Activated CD8-positive, alpha-beta memory T cell treated with anti-CD3 and anti-CD28 coated beads, Interleukin-2, amount 50 U/mL, for 1 hour (primary cell): Measurements from ENCODE around the gene GLYATL3.

Experiments used
- DNase-seq: peaks from one replicate; pipeline ENCODE4 v3.0.0-alpha.2; 2020; ENCODE audit errors: extremely low read depth

GLYATL3 gene

GRCh38 chr6:49548613-49549304 is 49.0 kb downstream of the GLYATL3 start:
- DNase-seq = no peak

GRCh38 chr6:49549691-49550491 is 50.2 kb downstream of the GLYATL3 start:
- no peak for DNase-seq

DNA sequence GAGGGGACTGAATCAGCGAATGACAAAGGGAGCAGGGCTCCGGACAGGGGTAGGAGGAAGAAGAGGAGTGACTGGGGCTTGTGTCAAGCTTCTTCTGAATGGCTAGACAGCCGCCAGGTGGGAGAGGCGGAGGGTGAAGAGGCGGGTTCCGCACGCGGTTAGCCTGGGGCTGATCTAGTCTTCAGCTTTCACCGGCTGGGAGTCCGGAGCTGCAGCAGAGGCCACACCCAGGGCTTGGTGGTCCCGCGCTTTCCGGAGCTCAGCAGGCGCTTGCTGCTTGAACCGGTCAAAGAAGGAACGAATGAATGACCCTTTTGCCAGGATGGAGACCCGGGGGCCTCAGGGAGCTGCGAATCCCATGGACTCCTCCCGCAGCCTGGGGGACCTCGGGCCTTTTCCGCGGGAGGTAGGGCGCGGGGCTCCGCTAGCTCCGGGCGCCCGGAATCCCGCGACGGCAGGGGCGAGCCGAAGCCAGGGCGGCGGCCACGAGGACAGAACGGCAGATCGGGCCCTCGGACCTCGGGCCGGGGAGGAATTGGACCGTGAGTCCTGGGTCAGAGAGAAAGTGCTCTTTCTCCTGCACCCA is 50.9 kb downstream of the GLYATL3 start, which contains the start of gene C6orf141:
TSS of gene C6orf141 (plus strand) at position 177 of the 586 bp plus-strand sequence. CDS start at position 302, 125 bp downstream.
- no peak for DNase-seq

DNA sequence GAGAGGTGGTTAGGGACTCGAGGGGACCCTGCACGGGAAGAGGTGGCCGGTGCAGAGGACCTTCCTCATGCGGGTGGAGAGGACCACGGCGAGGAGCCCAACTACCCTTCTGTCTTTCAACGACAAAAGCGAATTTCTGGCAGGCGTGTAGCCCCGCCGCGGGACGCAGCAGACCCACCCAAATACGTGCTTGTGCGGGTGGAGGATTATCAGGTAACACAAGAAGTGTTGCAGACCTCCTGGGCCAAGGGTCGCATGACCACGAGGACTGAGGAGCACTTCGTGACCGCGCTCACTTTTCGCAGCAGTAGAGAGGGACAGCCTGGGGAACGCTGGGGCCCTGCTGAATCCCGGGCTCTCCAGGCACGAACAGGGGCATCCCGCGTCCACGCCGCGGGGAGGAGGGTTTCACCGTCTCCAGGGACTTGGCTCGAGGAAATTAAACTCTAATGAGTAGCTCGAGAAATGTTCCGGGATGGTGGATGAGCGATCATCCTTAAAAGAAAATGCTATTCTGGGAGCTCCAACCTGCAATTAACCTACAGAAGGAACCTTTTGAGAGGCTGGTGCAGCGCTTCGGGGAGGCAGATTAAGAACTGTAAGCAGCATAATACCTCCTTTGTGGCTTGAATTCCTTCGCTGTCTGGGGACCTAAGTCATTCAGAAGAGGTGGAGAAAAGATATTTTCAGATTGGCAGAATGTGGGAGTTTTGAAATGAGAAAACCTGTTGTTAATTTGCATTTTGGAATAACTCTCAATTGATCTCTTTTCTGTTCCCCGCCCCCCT is 51.5 kb downstream of the GLYATL3 start:
- DNase-seq = no peak

- no peak for DNase-seq
These were observed 52.1 kb downstream of the GLYATL3 start for GRCh38 chr6:49551866-49552129.

- DNase-seq = no peak
These were observed 52.9 kb downstream of the GLYATL3 start for GRCh38 chr6:49552596-49552995.

DNA sequence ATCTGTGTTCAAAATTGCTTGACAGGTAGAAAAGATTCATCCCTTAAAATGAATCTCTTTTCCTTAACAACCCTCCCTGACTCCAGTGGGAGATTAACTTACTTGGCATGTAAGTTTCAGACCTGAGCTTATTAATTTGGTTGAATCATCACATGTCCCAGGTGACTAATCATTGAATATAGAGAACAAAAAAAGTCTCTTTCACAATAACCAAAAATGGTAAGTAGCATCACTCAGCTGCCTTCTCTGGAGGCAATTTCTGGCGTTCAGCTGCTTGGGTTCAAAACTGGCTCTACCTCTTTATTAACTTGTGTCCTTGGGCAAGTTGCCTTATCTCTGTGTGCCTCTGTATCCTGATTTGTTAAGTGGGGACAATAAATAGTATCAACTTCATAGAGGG is 53.7 kb downstream of the GLYATL3 start:
- no peak for DNase-seq

DNA sequence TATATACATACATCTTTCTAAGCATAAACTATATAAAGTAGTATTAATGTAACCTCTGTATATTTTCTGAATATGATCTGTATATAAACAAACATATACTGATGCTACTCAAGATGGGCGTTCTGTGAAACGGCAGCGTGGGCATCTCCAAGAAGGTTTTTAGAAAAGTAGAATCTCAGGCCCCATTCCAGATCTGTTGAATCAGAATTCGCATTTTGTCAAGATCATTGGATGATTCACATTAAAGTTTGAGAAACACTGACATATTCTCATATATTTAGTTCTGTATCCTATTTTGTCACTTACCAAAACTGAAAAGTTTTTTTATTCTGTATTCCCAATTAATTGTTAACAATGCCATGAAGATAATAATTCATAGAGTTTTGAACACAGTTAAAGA is 56.2 kb downstream of the GLYATL3 start:
- DNase-seq = no peak

GRCh38 chr6:49556429-49556837 is 56.7 kb downstream of the GLYATL3 start:
- DNase-seq = no peak

DNA sequence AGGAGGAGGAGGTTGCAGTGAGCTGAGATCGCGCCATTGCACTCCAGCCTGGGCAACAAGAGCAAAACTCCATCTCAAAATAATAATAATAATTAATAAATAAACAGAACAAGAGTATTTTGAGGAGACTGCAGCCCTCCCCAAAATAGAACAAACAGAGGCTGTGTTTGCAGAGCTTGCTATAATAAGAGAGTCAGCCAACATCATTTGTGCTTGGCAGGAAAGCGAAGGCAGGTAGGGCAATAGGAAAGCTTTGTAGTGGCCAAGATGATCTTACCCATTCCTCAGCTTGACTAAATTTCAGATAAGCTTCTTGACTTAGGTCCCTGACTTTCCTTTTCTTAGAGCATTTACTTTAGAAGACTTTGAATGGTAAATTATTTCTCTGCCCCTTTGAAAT is 57.5 kb downstream of the GLYATL3 start:
- no peak for DNase-seq

DNA sequence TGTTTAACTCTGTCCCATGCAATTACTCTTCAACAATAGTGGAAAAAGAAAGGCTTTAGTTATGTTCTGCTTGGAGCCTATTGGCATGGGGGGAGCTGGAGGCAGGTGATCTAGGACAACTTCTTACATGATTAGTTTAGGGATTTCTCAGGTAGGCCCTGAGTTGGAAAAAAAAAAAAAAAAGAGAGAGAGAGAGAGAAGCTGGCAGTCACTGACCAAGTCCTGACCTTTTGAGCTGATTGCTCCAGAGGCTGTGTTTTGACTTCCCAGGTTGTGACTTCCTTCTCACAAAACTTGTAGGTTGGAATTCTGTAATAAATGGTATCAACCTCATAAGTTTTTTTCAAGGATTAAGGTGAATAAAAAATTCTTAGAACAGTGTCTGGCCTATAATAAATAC is 58.5 kb downstream of the GLYATL3 start:
- DNase-seq = no peak

DNA sequence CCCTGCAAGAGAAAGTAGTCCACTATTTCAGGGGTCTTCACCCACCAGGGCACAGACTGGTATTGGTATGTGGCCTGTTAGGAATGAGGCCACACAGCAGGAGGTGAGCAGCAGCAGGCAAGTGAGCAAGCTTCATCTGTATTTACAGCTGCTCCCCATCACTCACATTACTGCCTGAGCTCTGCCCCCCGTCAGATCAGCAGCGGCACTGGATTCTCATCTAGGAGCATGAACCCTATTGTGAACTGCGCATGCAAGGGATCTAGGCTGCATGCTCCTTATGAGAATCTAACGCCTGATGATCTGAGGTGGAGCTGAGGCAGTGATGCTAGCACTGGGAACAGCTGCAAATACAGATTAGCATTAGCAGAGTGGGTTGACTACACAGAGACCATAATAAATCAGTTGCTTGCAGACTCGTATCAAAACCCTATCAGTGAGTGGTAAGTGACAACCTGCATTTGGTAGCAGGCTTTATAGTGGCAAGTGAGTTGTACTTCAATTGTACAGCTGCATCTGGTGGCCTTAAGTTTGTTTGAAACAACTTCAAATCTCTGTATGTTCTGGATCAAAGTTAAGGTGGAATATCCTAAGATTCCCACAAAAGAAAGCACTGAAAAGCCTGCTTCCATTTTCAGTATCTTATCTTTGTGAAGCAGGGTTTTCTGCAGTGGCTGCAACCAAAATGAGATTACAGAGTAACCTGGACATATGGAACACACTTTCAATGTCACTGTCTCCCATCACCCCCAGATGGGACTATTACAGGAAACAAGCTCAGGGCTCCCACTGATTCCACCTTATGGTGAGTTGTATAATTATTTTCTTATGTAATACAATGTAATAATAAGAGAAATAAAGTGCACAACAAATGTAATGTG is 63.5 kb downstream of the GLYATL3 start:
- DNase-seq = no peak

DNA sequence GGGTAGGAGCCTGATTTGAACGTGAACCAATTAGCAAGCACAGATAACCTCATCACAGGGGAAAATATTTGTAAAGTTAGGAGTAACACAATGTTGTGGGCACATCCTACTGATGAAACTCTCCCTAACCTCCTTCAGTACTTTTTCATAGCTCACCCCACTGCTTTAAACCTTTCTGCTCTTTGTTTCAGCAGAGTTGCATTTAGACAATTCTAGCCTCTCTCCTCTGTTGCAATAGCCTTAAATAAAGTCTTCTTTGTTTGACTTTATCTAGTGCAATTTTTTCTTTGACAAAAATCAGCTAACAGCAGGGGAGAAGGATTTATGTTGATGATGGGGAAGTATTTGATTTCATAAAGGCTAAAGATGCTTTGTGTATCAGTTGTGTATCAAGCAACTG is 64.8 kb downstream of the GLYATL3 start:
- DNase-seq = no peak

GRCh38 chr6:49565261-49565660 is 65.5 kb downstream of the GLYATL3 start:
- DNase-seq = no peak

GRCh38 chr6:49565855-49566254 is 66.1 kb downstream of the GLYATL3 start:
- DNase-seq = no peak

GRCh38 chr6:49570474-49571079 is 70.9 kb downstream of the GLYATL3 start:
- no peak for DNase-seq

- no peak for DNase-seq
These were observed 76.9 kb downstream of the GLYATL3 start for GRCh38 chr6:49576618-49577017.
